Epidermal melanocyte (primary cell): ENCODE measurements around the gene CD200R1L.
"Not testable (repeated sequence)": the region's sequence is repeated elsewhere in the genome, so short reads cannot be mapped to it uniquely, and the experiment has no call there.

Source experiments
- DNase-seq: peaks from one replicate; pipeline ENCODE4 v3.0.0; 2011; ENCODE audit warnings: low spot score; ENCODE audit not compliant: insufficient read length

The CD200R1L gene, protein sequence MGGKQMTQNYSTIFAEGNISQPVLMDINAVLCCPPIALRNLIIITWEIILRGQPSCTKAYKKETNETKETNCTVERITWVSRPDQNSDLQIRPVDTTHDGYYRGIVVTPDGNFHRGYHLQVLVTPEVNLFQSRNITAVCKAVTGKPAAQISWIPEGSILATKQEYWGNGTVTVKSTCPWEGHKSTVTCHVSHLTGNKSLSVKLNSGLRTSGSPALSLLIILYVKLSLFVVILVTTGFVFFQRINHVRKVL

DNA sequence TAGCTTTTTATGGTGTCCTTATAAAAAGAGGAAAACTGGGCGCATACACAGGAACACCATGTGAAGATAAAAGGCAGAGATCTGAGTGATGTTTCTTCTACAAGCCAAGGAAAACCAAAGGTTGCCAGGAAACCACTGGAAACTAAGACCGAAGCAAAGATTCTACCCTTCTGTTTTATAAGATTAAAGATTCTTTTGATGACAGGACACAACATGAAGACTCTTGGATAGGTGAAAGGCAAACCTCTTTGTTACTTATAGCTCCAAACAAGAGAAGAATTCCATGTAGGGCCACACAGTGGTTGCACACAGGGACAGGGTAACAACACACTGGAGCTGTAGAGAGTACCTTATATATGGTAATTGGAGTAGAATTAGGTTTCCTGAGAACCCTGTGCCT lies at the start of gene CD200R1L:
CD200R1L (minus strand) TSS at position 101 of the 400 bp plus-strand sequence. CDS start 17,497 bp downstream, outside the sequence.
- no peak for DNase-seq

DNA sequence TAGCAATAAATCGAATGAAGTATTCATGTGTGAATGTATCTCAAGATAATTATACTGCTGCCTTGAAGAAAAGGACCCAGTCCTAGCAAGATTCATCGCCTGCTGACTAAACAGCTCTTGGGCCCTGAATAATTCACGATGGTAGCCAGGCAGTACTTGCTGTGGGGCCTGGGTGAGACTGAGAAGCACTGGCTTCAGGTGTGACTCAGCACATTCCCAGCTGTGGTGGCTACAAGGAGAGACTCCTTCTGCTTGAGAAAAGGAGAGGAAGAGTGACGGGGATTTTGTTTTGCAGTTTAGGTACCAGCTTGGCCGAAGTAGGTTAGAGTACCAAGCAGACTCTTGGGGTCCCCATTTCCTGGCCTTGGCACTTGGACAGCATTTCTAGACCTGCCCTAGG lies 47.6 kb upstream of the CD200R1L start:
- no peak for DNase-seq

DNA sequence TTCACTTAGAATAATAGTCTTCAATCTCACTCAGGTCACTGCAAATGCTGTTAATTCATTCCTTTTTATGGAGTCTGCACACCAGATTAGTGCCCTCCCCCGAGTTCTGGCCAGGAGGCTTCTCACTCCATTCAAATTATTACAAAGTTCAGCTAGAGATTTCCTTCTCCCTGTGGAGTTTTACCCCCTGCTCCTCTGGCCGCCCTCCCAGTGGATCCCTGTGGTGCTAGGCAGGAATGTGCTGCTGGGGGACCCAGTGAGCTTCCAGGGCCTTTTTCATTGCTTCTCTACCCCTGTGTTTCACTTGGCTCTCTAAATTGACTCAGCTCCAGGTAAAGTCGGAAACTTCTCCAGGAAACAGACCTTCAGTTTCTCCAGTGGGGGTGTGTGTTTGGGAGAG lies 42.7 kb upstream of the CD200R1L start:
- DNase-seq: no peak

DNA sequence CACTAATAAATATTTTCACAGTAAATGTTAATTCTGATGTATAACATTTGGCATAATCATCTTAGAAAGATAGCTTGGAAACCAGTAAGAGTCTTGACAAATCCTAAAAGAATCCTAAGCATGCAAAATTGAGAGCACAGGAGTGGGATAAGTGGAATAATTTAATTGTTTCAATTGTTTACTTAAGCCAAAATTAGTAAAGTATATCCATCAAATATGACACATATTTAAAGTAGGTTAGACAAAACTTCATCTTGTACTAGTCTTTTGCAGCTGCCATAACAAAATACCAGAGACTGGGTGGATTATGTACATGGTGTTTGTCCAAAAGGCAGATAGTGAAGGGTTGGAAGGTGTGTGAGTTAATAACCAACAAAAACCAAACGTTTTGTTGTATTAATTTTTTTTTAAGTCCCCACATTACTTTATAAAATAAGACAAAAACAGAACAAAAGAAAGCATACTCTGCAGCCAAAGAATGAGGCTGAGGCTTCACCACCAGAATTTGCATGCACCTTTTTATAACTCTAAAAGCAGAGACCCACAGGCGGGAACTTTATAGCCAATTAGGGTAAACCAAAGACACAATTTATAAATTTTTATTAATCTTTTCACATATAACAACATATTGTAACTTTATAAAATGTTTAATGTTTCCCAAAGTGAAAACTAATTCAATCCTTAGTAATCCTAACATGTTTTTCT lies 41.9 kb upstream of the CD200R1L start:
- no peak for DNase-seq

DNA sequence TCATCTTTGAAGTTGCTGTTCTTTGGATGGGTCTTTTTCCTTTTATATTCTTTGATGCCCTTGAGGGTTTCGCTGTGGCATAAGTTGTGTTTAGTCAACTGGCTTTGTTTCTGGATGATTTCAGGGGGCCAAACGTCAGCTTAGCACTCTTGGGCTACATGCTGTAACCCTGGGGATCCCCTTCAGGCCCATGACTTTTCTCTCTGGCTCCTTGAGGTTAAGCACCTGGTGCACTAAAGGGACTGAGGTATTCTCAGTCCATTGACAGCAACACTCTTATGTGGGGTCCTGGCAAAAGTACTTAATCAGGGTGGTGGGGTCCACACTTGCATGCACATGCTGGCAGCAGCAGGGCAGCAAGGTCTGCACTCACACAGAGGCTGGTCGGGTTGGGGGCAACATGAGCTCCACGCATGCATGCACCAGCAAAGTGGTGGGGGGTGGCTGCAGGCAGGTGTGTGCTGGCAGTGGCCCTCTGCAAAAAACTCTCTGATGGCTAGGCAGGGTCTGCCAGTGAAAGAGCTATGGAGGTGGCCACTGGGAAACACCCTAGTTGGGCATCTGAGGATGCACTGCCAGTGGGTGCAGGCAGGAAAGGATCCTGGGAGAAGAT lies 38.1 kb upstream of the CD200R1L start:
- no peak for DNase-seq

DNA sequence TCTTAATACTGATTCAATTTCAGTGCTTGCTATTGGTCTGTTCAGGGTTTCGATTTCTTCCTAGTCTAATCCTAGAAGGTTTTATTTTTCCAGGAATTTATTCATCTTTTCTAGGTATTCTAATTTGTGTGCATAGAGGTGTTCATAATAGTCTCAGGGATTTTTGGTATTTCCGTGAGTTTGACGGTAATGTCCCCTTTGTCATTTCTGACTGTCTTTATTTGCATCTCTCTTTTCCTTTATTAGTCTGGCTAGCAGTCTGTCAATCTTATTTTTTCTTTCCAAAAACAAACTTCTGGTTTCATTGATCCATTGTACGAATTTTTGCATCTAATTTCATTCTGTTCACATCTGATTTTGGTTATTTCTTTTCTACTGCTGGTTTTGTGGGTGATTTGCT lies 35.2 kb upstream of the CD200R1L start:
- no peak for DNase-seq

DNA sequence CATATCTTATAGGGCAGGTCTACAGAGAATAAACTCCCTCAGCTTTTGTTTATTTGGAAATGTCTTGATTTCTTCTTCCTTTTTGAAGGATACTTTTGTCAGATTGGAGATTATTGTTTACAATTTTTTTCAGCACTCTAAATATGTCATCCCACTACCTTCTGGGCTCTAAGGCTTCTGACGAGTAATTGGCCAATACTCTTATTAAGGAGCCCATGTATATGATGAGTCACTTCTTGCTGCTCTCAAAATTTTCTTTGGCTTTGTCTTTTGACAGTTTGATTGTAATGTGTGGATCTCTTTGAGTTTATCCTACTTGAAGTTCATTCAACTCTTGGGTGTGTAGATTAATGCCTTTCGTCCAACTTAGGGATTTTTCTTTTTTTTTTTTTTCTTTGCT lies 28.9 kb upstream of the CD200R1L start:
- DNase-seq: no peak

DNA sequence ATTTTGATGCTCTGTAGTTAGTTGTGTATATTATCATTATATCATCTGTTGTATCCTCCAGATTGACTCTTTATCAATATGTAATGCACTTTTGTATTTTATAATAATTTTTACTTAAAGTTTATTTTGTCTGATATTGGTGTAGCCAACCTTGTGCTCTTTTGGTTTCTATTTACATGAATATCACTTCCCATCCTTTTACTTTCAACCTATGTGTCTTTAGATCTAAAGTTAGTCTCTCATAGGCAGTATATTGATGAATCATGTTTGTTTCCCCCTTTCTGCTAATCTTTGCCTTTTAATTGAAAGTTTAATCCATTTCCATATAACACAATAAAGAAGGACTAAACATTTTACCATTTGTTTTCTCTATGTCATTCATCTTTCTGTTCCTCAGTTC lies 28.1 kb upstream of the CD200R1L start:
- DNase-seq: no peak

DNA sequence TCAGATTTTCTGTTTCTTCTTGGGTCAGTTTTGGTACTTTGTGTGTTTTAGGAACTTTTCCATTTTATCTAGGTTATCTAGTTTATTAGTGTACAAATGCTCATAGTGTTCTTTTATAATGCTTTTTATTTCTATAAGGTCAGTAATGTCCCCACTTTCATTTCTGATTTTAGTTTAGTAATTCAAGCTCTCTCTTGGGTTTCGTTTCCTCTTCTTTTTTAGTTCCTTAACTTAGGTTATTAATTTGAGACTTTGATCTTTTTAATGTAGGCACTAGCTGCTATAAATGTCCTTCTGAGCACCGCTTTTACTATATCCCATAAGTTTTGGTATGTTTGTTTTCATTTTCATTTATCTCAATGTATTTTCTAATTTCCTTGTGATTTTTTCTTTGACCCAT lies 27.0 kb upstream of the CD200R1L start:
- no peak for DNase-seq

DNA sequence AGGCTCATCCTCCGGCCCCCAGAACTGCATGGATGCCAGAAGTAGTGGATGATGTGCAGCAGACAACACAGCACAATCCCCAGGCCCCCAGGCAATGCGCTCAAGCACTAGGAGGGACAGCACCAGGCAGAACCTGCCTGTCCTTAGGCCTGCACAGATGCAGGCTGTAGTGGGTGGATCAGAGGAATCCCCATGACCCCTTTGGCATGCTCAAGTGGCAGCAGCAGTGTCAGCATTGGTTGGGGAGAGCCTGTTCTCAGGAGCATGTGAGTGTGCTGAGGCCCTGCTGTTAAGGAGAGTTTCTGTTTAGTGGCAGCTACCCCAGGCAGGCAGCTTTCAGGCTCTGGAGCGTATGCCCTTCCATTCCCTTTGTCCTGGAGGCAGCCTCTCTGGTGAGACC lies 25.1 kb upstream of the CD200R1L start:
- no peak for DNase-seq

DNA sequence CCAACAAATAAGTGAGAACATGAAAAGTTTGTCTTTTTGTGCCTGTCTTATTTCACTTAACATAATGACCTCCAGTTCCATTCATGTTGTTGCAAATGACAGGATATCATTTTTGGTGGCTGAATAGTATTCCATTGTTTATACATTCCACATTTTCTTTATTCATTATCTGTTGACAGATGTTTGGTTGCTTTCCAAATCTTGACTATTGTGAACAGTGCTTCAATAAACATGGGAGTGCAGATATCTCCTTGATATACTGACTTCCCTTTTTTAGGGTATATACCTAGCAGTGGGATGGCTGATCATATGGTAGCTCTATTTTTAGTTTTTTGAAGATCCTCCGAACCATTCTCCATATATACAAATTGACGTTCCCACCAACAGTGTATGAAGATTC lies 19.1 kb upstream of the CD200R1L start:
- no peak for DNase-seq

DNA sequence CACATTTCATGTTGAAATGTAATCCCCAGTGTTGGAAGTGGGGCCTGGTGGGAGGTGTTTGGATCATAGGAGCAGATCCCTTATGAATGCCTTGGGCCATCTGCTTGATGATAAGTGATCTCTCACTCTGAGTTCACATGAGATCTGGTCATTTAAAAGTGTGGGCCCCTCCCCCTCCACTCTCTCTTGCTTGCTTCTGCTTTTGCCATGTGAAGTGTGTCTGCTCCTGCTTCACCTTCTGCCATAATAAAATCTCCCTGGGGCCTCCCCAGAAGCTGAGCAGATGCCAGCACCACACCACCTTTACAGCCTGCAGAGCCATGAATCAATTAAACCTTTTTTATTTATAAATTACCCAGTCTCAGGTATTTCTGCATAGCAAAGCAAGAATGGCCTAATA lies 14.2 kb upstream of the CD200R1L start:
- no peak for DNase-seq

DNA sequence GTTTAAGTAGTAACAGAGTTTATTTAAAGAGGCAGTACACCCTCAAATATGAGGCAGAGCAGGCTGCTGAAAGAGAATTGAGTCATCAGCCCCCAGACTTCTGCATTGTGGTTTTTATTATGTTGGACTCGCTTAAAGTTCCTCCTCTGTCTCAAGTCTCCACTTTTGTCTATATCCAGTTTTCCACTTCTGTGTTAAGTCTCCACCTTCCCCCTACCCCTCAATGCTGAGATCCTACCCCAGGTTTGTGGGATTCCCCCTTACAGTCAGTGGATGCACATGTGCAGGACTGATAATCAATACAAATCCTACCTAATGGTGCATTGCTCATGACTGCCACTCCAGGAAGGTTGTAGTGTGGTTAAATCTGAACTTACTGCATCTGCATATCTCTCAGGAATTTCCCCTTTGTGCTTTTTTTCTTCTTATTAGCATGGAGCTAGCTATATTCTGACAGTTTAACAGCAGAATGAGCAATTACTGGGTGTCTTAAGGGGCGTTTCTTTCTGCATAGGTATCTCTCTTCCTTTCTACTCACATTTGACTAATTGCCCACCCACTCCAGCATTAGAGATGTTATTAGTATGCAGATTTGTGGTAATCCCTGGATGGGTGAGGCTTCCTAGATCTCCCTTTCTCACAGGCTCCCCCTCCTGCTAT lies 11.9 kb upstream of the CD200R1L start:
- no peak for DNase-seq

DNA sequence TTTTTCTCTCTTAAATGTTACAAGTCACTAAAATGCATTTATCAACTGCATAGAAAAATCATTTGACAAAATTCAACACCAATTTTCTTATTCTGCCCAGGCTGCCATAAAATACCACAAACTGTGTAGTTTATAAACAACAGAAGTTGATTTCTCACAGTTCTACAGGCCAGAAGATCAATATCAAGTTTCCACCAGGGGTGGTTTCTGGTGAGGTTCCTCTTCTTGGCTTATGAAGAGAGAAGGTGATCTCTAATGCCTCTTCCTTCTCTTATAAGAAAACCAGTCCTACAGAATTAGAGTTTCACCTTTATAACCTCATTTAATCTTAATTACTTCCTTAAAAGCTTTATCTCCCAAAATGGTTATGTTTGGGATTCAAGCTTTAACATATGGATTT lies 10.9 kb upstream of the CD200R1L start:
- DNase-seq: no peak

DNA sequence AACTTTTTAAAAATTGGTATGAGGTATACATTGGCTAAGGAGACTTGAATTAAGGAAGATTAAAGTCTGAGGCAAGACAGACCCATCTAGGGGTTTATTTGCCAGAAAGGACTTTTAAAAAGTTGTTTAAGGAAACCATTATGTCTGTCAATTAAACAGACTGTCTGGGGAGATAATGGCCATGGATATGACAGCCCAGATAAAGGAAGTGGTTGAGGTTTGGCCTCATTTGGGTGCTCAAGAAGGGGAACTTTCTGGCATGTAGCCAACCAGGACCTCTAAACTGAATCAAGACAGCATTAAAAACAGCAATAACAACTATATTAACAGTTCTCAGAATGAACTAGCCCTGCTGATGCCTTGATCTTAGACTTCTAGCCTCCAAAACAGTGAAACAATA lies 9.9 kb upstream of the CD200R1L start:
- no peak for DNase-seq

DNA sequence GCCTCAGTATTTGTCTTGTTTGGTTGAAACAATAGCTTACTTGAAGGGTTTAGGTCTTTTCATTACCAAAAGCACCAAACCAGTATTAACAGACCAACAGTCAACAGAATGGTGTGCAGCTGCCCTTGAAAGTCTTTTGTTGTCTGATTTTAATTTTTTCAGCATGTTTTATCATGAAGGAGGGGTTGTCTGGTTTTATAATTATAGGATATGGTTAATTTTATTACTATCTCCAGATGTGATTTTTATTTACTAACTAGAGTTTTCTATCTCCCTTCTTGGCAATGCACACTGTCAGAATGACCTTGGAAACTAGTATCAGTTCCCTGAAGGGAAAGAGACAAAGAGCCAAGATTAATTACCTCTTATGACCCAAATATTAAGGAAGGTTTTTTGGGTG lies 9.2 kb upstream of the CD200R1L start:
- no peak for DNase-seq

DNA sequence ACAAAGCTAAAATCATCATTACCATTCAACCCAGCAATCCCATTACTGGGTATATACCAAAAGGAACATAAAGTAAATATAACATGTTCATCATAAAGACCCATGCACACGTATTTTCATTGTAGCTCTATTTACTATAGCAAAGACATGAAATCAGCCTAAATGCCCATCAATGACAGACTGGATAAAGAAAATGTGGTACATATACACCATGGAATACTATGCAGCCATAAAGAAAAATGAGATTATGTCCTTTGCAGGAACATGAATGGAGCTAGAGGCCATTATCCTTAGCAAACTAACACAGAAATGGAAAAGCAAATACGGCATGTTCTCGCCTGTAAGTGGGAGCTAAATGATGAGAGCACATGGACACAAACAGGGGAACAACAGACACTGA lies 8.4 kb upstream of the CD200R1L start:
- DNase-seq: not testable (repeated sequence)

DNA sequence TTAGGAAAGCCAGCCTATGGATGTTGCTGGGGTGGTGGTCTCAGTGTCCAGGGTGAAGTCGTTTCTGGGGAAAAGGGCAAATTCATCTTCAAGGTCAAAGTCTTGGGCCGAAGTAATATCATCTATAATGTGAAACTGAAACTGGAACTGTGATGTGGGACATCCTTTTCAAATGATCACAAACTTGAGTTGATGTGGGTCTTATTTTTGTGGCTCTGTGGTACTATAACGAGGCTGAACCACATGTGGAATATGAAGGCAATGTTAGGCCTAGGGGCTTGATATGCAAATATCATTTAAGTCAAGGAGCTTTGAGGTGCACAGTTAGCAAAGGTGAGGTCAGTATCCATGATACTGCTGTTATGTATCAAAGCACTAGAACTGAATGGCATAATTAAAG lies 1.5 kb upstream of the CD200R1L start:
- no peak for DNase-seq

DNA sequence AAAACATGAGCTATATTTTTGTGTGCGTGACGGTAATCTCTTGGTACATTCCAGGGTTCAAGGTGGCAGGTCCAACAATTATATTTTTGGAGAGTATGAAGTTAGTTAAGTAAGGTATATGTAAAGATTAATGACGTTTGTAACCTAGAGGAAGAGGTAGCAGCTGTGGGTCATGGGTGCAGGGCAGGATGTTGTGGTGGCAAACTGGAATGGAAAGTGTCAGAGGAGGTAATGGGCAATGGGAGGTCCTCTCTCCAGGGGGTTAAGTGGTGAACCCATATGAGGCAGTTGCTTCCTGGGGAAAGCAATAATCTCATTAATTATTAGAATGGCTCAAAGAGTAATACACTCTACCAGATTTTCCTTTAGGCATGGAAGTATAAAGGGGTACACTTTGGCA lies 1.0 kb upstream of the CD200R1L start:
- no peak for DNase-seq

DNA sequence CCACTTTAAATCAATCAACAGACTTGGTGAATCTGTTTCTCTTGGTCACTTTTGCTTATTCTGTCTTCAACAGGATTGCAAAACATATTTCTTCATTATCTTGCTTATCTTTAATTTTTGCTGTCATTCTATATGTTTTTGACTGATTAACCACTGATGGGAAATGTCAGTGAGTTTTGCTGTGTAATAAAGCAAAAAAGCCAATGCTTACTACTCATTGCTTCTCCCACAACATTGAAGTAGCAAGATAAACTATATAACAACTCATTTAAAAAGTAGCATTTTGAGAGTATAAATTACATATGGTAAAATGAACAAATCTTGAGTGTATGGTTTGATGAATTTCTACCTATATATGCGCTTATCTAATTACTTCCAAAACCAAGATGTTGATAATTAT lies 892 bp downstream of the CD200R1L start:
- DNase-seq: no peak

DNA sequence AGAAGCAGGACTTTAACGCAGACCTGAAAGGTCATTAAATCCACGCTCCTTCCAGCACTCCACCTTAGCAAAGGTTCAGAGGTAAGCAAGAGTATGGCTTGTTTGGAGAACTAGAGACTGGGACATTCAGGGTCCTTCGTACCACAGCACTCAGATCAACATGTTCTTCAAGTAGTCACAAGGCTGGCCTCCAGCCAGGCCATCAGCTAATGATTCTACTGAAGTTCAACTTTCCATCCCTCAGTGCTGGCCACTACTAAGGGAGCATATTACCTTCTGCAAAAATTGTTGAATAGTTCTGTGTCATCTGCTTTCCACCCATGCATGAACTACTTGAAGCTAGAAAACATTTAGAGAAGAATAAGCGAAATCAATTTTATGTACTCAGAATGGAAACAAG lies 17.6 kb downstream of the CD200R1L start:
- DNase-seq: no peak
